PFSK-1 (cell line): ENCODE data around the gene MFSD6.
A peak's percentile ranks its signal among the peaks of the same experiment; 100 is the strongest.

Source experiments
- POLR2AphosphoS5 ChIP-seq: IDR thresholded peaks from 2 replicates; pipeline ENCODE4 v1.6.1; 2012; ENCODE audit warnings: low read depth, mild to moderate bottlenecking, control low read depth, low read length, moderate library complexity
- REST ChIP-seq, 2 experiments: IDR thresholded peaks; 2 replicates each; pipeline versions ENCODE4 v1.6.1 to v1.8.0; 2011 to 2012; ENCODE audit warnings: low read depth in 2 of 2, low read length in 2 of 2, control low read depth in 1 of 2, inconsistent platforms in 1 of 2, mild to moderate bottlenecking in 1 of 2, moderate library complexity in 1 of 2; ENCODE audit not compliant: insufficient read depth in 1 of 2

- peak; percentile 48; the same call in 1 of the 2 replicates for TF ChIP-seq POLR2AphosphoS5
- TF ChIP-seq REST (IDR thresholded peaks at IDR 0.05; ENCODE audit: insufficient read depth in 1 of 2, low read depth in 2 of 2, low read length in 2 of 2), result no peak
These were observed 60.8 kb downstream of the MFSD6 start for GRCh38 chr2:190468814-190469569.
